Renal cortical epithelial cell (primary cell): Measurements from ENCODE around the gene MUSTN1. TPM values are rescaled to one million over a fixed set of nuclear protein-coding genes. Genes with fewer than 3 reads are reported as not detected.

Experiments
- DNase-seq: peaks from one replicate; pipeline ENCODE4 v3.0.0-alpha.2; 2011; ENCODE audit warnings: low read depth
- total RNA-seq: library from RNA; depleted of rRNA; stranded (reverse); fragments of >200 nt; gene quantifications from 2 replicates; pipeline ENCODE4 v1.2.3, GENCODE V29; 2014

Gene MUSTN1
- total RNA-seq, 1 donor from 2014 or later = not detected

DNA sequence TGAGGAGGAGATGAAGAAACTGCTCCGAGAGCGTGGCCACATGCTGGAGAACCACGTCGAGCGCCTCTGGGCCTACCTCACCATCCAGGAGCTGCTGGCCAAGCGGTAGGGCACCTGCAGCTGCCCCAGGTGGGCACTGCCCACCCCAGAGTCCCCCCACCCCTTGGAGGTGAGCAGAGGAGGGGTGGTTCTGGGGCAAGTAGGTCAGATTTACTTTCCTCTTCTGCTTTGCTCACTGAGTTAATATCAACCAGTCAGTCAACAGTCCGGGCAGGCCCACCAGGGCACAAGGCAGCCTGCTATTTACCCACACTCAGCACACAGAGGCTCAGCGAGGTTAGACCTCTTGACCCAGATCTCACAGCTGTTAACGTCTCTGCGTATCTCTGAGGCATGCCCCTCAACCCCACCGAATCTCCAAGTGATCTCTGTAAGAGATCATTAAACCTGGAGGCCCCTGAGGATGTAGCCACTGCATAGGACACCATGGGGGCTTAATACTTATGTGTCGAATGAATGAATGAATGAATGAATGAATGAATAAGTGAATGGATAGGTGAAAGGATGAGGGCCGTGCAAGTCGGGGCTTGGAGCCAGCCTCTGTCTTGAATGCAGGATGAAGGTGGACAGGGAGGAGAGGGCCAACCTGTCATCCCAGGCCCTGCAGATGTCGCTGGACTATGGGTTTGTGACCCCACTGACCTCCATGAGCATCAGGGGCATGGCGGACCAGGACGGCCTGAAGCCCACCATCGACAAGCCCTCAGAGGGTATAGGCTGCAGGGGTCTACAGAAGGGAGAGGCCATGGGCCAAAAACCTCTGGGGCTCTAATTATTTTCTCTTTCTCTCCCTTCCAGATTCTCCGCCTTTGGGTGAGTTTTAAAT is 48.2 kb downstream of the MUSTN1 start:
- no peak for DNase-seq

GRCh38 chr3:52784931-52785590 is 49.8 kb downstream of the MUSTN1 start:
- no peak for DNase-seq

DNA sequence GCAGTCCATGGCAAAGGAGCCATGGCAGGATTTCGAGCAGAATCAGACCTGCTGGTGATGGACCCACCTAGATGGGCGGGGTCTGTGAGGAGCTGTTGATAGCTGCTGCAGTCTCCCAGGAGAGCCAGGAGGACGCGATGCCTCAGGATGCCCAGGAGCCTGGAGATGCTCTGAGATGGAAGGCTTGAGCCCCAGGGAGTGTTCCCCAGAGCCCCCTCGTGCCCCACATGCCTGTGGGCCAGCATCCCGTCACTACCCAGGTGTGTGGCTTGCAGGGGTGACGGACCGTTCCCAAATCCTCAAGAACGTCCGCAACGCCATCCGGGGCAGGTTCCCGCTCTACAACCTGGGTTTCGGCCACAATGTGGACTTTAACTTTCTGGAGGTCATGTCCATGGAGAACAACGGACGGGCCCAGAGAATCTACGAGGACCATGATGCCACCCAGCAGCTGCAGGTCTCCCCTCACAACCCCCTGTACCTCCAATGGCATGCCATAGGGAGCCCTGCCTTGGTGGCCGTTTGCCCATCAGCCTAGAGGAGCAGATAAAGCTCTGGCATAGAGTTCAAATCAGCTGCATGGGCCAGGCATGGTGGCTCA is 50.7 kb downstream of the MUSTN1 start:
- no peak for DNase-seq

GRCh38 chr3:52783211-52783555 is 51.6 kb downstream of the MUSTN1 start:
- DNase-seq = no peak

Other genes with a start within 250 kb of the MUSTN1 start
- 43.6 and 91.2 TPM in 2 replicates for gene PBRM1, start 149.1 kb downstream of the MUSTN1 start, total RNA-seq
- gene GNL3, start 149.0 kb downstream of the MUSTN1 start, total RNA-seq = 113 and 177 TPM in 2 replicates
- 52.8 and 133 TPM in 2 replicates for gene GLT8D1, start 129.2 kb downstream of the MUSTN1 start, total RNA-seq
- gene SPCS1, start 128.9 kb downstream of the MUSTN1 start, total RNA-seq = 52.4 and 77.1 TPM in 2 replicates
- 21.9 and 30.8 TPM in 2 replicates for gene NEK4, start 64.1 kb downstream of the MUSTN1 start, total RNA-seq
- gene ITIH1, start 57.4 kb downstream of the MUSTN1 start, total RNA-seq = not detected in 2 replicates
- gene ITIH3, start 40.2 kb downstream of the MUSTN1 start, total RNA-seq = not detected in 2 replicates
- 1.9 TPM in 1 of 2 replicates, not detected in the other for gene ITIH4, start 4.3 kb downstream of the MUSTN1 start, total RNA-seq
- 11.5 and 12.1 TPM in 2 replicates for gene STIMATE, start 62.5 kb upstream of the MUSTN1 start, total RNA-seq
- 6.0 and 12.0 TPM in 2 replicates for gene SFMBT1, start 211.1 kb upstream of the MUSTN1 start, total RNA-seq